Vagina (tissue), 2 donors: Measurements from ENCODE around the gene ADAM29.

Experiments
- CTCF ChIP-seq, 3 experiments: fragments of 450-650 bp in 2 of 3; fragments of 200-600 bp in 1 of 3; sonication (generic) in 1 of 3; IDR thresholded peaks; one replicate each; pipeline ENCODE4 v1.5.1; 2017 to 2019; ENCODE audit warnings: antibody characterized with exemption in 3 of 3, mild to moderate bottlenecking in 2 of 3, moderate library complexity in 2 of 3
- POLR2A ChIP-seq, 2 donors: fragments of 450-650 bp; IDR thresholded peaks; one replicate each; pipeline ENCODE4 v1.6.1; 2017; ENCODE audit warnings: antibody characterized with exemption in 2 of 2, mild to moderate bottlenecking in 2 of 2, moderate library complexity in 2 of 2

DNA sequence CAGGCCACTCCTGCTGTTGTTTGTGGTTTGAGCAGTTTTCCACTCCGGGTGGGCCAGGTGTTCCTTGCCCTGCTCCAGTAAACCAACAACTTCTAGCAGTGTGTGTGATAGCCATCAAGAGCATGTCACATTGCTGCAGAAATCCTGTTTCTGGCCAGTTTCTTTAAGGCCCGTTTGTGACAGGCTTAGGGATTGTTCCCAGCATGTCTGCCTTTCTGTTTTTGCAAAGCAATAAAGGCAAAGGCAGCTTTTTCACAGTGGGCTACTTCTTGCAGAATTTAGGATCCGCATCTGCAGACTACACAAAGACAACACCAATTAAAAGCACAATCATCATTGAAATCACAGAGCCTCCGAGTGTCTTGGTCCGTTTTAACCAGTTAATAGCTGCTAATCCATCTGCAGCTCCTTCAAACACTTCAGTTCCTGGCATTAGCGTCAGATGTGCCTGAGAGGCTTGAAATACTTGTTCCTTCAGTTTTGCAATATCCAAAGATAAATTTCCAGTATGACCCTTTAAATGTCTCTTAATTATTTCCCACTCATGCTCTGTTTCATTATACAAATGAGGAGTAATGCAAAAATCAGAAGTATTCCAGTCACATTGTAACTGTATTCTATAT, 65.1 kb downstream of the ADAM29 start:
- TF ChIP-seq CTCF (IDR thresholded peaks at IDR 0.05) (no peak), POLR2A (IDR thresholded peaks at IDR 0.05) (no peak)
